NCI-H510A (cell line): ENCODE results near the gene REC8.

Experiments used
- DNase-seq: peaks from one replicate; lab custom pipeline; 2025; lab: John Stamatoyannopoulos, UW

Gene REC8, protein sequence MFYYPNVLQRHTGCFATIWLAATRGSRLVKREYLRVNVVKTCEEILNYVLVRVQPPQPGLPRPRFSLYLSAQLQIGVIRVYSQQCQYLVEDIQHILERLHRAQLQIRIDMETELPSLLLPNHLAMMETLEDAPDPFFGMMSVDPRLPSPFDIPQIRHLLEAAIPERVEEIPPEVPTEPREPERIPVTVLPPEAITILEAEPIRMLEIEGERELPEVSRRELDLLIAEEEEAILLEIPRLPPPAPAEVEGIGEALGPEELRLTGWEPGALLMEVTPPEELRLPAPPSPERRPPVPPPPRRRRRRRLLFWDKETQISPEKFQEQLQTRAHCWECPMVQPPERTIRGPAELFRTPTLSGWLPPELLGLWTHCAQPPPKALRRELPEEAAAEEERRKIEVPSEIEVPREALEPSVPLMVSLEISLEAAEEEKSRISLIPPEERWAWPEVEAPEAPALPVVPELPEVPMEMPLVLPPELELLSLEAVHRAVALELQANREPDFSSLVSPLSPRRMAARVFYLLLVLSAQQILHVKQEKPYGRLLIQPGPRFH

GRCh38 chr14:24171422-24172260 is at the start of gene REC8:
Gene REC8 (plus strand): TSS chr14:24172080. CDS start chr14:24172553, 473 bp downstream.
- peak; percentile 95 for DNase-seq

- DNase-seq: no peak
Observed at GRCh38 chr14:24122416-24122815, 49.5 kb upstream of the REC8 start.

- DNase-seq: no peak
Observed at GRCh38 chr14:24122898-24123297, 49.0 kb upstream of the REC8 start.

DNA sequence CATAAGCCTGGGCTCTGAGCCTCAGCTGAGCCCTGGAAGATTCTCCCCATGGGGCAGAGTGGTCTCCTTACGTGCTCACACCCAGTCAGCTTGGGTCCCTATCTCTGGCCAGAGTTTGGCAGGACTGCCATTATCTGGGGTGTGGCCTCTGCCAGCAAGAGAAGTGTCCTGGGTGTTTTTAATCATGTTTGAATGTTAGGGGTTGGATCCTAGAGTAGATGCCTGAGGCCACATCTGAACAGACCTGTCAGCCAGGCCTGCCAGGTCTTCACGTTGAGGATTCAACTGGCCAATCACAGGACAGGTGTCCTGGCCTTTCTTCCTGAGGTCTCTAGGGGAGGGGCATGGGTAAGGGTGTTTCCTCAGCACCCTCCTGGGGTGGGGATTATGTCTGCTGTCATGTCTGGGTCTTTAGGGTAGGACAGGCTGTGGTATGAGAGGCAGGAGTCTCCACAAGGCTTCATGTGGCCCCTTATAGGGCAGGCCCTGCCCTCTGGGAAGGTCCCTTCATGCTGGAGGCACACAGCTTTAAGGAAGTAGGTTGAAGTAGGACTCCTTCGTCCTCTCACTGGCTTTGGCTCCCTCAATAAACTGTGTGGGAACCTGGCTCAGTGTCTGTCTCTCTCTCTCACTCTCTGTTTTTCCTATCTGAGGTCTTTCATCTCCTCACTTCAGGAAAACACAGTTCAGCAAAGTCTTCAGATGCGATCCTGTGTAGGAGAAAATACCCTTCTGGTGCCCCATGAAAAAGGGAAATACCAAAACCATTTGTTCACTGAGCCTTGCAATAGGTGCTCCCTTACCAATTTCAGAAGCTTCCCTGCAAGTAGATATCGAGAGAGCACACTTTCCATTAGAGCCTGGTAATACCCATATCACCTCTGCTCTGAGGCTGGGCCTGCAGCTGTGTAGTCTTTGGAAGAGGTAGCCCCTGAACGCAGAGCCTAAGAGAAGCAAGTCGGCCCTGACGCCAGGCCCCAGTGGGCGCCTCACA is 48.2 kb upstream of the REC8 start:
- no peak for DNase-seq

GRCh38 chr14:24126939-24127338 is 44.9 kb upstream of the REC8 start:
- DNase-seq: no peak

- no peak for DNase-seq
Observed at GRCh38 chr14:24127673-24128072, 44.2 kb upstream of the REC8 start.

GRCh38 chr14:24129410-24129998 is 42.4 kb upstream of the REC8 start:
- no peak for DNase-seq

DNA sequence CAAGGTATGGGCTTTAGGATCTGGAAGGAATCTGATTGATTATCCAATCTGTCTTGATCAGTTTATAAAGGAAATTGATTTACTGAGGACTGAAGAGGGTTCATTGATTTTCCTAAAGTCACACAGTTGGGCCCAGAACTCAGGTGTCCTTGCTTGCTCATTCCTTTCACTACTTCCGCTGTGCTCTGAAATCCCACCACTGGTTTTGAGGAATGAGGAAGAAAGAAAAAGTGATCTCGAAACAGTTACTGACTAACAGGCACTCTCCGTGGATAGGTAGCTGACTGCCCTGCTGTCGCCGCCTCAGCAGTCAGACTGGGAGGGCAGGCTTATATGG is 41.5 kb upstream of the REC8 start, which contains the start of gene FITM1:
FITM1 (plus strand) TSS at position 280 of the 337 bp plus-strand sequence. CDS start 905 bp downstream, outside the sequence.
- no peak for DNase-seq

DNA sequence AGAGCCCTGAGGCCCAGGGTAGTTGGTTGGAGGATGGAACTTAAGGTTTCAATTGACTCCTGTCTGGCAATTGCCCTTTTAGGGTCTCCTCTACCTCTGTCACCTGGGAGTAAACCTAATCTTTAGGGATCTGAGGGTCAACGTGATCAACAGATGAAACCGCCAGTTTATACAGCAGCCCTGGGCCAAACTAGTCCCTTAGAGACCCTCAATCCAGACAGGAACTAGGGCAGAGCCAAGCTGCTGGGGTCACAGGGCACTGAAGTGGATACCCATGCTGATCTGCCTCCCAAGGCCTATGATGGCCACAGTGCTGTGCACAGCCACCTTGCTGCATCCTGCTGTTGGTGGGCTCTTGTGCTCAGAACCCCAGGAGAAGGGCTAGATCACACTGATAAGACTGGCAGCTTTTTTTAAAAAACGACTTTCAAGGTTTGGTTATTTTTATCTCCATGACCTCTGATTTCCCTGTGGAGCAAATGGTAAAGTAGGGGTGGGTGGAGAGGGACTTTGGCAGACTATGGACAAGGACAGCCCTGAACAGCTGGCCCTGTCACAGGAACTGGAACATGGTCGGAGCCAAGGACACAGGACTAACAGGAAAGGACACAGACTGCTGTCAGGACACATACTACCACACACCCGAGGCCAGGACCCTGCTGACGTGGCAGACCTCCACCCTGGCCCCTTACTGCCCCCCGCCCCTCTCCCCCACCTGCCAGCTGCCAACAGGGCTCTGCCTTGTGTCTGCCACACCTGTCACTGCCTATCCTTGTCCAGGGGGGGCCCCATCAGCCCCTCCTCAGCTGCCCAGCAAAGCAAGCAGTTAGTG is 40.9 kb upstream of the REC8 start:
- no peak for DNase-seq

DNA sequence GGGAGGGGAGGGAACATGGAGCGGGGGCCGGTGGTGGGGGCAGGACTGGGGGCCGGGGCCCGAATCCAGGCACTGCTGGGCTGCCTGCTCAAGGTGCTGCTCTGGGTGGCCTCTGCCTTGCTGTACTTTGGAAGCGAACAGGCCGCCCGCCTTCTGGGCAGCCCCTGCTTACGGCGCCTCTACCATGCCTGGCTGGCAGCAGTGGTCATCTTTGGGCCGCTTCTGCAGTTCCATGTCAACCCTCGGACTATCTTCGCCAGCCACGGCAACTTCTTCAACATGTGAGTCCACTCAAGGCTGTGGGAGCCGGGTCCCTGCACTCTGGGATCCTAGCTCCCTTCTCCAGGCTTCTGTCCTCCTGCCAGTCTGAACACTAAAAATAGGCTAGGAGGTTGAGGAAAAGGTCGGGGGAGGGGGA is 40.3 kb upstream of the REC8 start:
- DNase-seq: no peak

GRCh38 chr14:24132061-24132685 is 39.7 kb upstream of the REC8 start:
- peak; percentile 52 for DNase-seq

DNA sequence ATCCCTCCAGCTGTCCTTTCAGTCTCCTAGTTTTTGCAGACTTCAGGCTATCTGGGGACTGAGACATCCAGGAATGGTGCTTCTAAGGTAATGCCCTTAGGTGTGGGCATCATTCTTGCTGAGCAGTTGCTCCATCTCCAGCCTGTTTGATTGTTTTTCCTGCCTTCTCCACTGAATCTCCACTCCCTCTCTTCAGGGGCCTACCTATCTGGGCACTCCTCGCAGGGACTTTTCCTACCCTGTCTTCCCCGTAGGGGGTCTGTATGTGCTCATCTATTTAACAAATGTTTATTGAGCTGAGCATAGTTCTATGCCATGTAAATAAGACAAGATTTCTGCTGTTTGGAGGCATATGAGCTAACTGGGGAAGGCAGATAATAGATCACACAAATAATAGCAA is 38.9 kb upstream of the REC8 start:
- no peak for DNase-seq

DNA sequence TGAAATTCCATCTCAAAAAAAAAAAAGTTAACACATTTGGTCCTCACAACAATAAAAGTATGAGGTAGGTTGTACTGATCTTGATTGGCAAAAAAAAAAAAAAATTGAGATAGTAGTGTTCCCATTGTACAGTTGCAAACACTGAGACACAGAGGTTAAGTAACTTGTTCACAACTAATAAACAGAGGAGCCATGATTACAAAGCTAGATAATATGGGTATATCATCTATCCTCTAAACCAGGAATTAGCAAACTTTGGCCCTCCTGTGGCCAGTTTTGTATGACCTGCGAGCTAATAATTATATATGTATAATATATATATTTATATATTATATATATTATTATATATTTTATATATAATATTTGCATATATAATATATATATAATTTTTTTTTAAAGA is 38.1 kb upstream of the REC8 start:
- no peak for DNase-seq

DNA sequence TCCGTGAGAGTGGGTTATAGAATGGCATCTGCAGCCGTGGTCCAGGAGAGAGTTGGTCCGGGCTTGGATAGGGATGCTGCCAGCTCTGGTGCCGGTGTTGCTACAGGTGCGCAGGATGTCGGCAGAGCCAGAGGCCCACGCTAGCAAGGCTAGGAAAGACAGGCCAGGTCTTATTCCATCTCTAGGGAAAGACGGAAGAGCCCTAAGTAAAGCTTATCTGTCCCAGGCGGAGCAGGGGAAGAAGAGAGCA is 36.4 kb upstream of the REC8 start:
- no peak for DNase-seq

DNA sequence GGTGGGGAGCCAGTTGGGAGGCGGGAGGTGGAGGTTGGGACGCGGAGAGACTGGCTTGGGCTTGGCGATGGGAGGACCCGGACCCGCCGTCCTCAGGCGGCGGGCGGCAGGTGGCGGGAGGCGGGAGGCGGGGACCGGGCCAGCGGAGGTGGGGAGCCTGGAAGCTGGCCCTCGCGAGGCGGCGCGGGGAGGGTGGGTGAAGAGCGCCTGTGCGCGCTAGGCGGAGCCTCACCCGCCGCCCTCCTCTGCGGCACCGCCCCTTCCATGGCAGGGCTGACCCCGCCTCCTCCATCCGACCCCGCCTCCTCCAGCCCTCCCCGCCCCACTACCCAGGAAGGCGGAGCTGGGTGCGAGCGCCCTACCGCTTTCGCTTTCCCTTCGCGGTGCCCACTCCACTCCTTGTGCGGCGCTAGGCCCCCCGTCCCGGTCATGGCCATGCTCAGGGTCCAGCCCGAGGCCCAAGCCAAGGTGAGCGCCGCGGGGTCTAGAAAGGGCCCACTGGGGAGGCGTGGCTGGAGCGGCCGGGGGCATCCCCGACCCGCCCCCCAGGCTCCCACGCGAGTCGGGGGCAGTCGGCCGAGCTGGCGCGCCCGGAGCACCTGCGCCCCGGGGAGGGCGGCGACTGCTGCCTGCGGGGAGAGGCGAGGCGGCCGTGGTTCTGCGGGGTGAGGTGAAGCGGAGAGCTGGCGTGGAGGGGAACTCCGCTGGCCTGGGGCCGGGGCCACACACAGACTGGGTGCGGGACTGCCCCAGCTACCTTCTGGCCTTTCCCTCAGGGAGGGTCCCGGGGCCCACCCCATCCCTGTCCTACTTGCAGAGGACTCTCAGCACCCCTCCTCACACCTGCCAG is 35.8 kb upstream of the REC8 start, which contains the start of gene PSME1:
PSME1 (plus strand) TSS at position 361 of the 850 bp plus-strand sequence; CDS start at position 430, 69 bp downstream.
- DNase-seq: peak; percentile 93

DNA sequence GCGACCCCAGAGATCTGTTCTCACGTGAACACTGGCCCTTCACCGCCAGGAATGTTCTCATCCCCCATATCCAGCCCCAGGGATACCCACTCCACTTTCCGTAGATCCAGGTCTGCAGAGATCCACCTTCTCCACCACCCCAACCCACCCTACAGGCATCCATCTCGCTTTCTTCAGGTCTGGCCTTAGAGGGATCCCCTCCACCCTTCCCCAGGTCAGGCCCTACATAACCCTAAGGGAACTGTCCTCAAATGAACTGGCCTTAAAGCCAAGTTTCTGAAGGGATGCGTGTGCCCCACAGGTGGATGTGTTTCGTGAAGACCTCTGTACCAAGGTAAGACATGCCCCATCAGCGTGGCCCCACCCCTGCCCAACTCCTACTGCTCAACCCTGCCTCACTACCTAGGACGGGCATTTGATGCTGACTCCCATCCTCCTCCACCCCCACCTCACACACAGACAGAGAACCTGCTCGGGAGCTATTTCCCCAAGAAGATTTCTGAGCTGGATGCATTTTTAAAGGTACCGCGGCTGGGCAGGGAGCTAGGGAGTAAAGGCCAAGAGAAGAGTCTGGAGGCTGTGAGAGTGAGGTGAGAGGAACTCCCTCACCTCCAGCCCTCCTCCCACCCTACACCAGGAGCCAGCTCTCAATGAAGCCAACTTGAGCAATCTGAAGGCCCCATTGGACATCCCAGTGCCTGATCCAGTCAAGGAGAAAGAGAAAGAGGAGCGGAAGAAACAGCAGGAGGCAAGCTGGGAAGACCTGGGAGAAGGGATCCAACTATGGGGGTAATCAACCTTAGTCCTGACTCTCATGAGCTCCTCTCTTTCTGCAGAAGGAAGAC is 35.0 kb upstream of the REC8 start:
- DNase-seq: no peak

DNA sequence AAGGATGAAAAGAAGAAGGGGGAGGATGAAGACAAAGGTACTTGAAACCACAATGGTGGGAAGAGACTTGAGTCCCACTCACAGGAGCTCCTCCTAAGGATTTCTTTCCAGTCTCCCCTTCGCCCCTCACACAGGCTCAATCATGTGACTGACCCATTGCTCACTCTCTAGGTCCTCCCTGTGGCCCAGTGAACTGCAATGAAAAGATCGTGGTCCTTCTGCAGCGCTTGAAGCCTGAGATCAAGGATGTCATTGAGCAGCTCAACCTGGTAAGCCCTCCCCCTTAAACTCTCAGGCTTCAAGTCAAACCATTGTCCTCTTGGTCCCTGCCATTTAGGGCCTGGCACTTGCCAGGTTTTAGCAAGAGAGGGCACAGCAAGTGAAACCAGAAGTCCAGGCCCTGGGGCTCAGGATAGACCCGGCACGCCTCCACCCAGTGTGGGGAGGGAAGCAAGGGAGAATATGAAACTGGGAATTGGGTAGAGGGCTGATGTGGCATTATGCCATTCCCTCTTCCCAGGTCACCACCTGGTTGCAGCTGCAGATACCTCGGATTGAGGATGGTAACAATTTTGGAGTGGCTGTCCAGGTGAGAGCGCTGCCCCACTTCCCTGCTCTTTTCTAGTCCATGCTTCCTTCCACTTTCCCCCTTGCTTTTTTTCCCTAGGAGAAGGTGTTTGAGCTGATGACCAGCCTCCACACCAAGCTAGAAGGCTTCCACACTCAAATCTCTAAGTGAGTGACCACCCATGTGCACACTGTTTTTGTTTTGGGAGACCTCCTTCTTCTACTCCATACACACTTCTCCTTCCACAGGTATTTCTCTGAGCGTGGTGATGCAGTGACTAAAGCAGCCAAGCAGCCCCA is 34.1 kb upstream of the REC8 start:
- no peak for DNase-seq
